ENCODE data around the gene RTN4R. TPM values are rescaled to one million over a fixed set of nuclear protein-coding genes. Genes with fewer than 3 reads are reported as not detected.

Gene RTN4R
- total and polyA plus RNA-seq, 2 of the 4 experiments (the other 2 are of a cell fraction) = 0.18 to 0.94 TPM

- Histone ChIP-seq H3K18ac (ENCODE audit: low read depth, low read length) (no peak overlapping the region; the same call in 1 of the 2 replicates), H3K4ac (ENCODE audit: low read depth, low read length) (peak overlapping the region; percentile 72), H2BK15ac (ENCODE audit: low read depth, low read length) (peak overlapping the region; percentile 84; the same call in 2 of the 3 replicates), H3K4me3 (ENCODE audit: insufficient read depth, low read depth, low read length) (no peak overlapping the region), H4K8ac (ENCODE audit: low read depth in 2 of 2, low read length in 2 of 2) (peak overlapping the region; percentile 55 to 87; a peak in 2 of 4 replicates), H4K5ac (ENCODE audit: low read depth, low read length) (no peak overlapping the region), H2BK20ac (ENCODE audit: low read depth, low read length) (peak overlapping the region; percentile 49), H3K27me3 (ENCODE audit: control insufficient read depth, insufficient read depth, low read length) (peaks cover 29% of the 10 kb centered on the region), H2BK5ac (ENCODE audit: low read depth, low read length, poor library complexity, severe bottlenecking) (peak overlapping the region; percentile 25), H3K4me1 (ENCODE audit: control insufficient read depth, insufficient read depth, low read length) (peaks cover 20% of the 10 kb centered on the region), H3K9me1 (ENCODE audit: insufficient read depth, low read length) (peaks cover 18% of the 10 kb centered on the region), H3K79me1 (ENCODE audit: low read depth in 1 of 2, low read length in 2 of 2) (peaks cover 0 to 20% of the 10 kb centered on the region in 2 experiments; a peak in 3 of 4 replicates), H3K27ac (ENCODE audit: insufficient read depth, low read length) (0 out of 2 replicates have a peak overlapping the region, but pooled peaks have one; percentile 3), H3K4me2 (ENCODE audit: low read depth, low read length) (no peak overlapping the region), H2AK5ac (ENCODE audit: low read depth, low read length) (peak overlapping the region; percentile 93; the same call in 1 of the 2 replicates), H3K36me3 (ENCODE audit: control insufficient read depth, insufficient read depth, low read length) (no peaks in the 10 kb centered on the region), H4K91ac (ENCODE audit: insufficient read depth, low read depth, low read length) (peak overlapping the region; percentile 31), H3K9me3 (ENCODE audit: control insufficient read depth, insufficient read depth, low read length) (no peaks in the 10 kb centered on the region), H2BK120ac (ENCODE audit: low read depth, low read length) (peak overlapping the region; percentile 83), H2AFZ (replicated peaks; ENCODE audit: low read length, poor library complexity) (peak overlapping the region; percentile 86), H3K23ac (ENCODE audit: low read depth, low read length) (no peak overlapping the region), H3K14ac (replicated peaks; ENCODE audit: low read depth, low read length) (0 out of 2 replicates have a peak overlapping the region, but pooled peaks have one; percentile 9), H3K56ac (ENCODE audit: extremely low read depth, insufficient read depth, low read length) (no peak overlapping the region), H3K9ac (ENCODE audit: low read depth, low read length) (no peak overlapping the region), H2AK9ac (replicated peaks; ENCODE audit: low read depth, low read length, poor library complexity) (peak overlapping the region; percentile 87), H4K20me1 (ENCODE audit: insufficient read depth, low read length) (no peaks in the 10 kb centered on the region)
- dilution Hi-C loops (cut with HindIII; ENCODE audit: low sequenced_read_pairs, unreplicated experiment) = no loop called here
- POLR2A ChIA-PET (ENCODE audit: unreplicated experiment) = no interaction called here
- CTCF ChIA-PET = no interaction called here
- BruUV-seq (replicated peaks) = no TSS peak
- WGBS, 2 experiments (ENCODE audit: extremely low coverage in 2 of 2, insufficient read length in 1 of 2) = 40% methylated on average over 1 of the region's 4 CpGs; no CpG with 5 or more reads in 1 of the 2 experiments
- in situ Hi-C loops (cut with MboI; ENCODE audit: low sequenced_read_pairs) = no loop called here
- intact Hi-C loops (cut with micrococcal nuclease) = no loop called here
- peak; percentile 2 for ATAC-seq (ENCODE audit: low read depth)
- TF ChIP-seq MXI1 (IDR thresholded peaks at IDR 0.05; ENCODE audit: borderline replicate concordance, low read depth, low read length) = no peak
- no peak for TF ChIP-seq USF2 (IDR thresholded peaks at IDR 0.05; ENCODE audit: low read depth, low read length)
- no peak for TF ChIP-seq SMC3 (IDR thresholded peaks at IDR 0.05; ENCODE audit: low read depth, low read length)
- peak; percentile 1 for DNase-seq
Observed at GRCh38 chr22:20203142-20203551, 65.0 kb downstream of the RTN4R start.

Measured in IMR-90 (cell line).